C4-2B (cell line): ENCODE measurements around the gene SGMS1.
"Not testable (repeated sequence)": the region's sequence is repeated elsewhere in the genome, so short reads cannot be mapped to it uniquely, and the experiment has no call there.

Experiments used
- H3K27ac ChIP-seq: fragments of 450-650 bp; 2 replicates; pipeline ENCODE4 v1.5.1; 2017
- ZFX ChIP-seq: fragments of 450-650 bp; IDR thresholded peaks from 2 replicates; pipeline ENCODE4 v1.6.1; 2017
- TF ChIP-seq, protein P1 (sequence below): fragments of 450-650 bp; conservative IDR thresholded peaks from 2 replicates; pipeline ENCODE4 v1.5.1; 2017; ENCODE audit warnings: mild to moderate bottlenecking

Gene SGMS1

DNA sequence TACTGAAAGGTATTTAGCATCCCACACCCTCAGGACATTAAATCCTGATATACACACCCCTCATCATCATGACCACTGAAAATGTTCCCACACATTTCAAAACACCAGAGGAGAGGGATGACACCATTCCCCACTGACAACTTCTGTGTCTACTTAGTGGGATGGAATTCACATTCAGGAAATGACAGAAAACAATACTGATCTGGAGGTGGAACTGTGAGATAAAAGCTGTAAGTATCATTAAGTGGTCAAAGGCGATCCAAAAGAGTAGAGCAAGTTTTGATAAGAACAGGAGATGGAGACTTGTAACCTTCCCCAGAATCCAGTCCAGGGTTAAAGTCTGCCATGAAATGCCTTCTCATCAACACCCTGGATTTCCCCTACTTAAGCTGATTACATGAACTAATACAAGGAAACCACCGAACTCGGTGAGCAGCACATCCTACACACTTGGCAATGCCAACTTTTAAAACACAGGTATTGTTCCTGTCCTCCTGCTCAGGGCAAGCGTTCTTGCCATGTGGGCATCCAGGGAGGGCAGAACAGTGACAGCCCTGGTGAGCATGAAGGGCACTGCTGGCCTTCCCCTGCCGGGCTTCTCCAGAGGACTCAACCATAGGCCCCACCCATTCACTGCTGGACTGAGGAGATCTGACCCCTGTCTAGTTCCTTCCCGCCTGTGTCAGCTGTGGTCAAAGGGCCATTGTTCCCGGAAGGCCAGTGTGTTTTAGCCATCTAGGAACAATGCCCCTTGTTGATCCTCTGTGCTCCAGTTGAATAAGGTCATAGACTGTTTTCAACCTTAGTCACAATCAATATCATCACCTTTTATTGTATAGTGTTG is 85.0 kb downstream of the SGMS1 start:
- TF ChIP-seq, protein P1, sequence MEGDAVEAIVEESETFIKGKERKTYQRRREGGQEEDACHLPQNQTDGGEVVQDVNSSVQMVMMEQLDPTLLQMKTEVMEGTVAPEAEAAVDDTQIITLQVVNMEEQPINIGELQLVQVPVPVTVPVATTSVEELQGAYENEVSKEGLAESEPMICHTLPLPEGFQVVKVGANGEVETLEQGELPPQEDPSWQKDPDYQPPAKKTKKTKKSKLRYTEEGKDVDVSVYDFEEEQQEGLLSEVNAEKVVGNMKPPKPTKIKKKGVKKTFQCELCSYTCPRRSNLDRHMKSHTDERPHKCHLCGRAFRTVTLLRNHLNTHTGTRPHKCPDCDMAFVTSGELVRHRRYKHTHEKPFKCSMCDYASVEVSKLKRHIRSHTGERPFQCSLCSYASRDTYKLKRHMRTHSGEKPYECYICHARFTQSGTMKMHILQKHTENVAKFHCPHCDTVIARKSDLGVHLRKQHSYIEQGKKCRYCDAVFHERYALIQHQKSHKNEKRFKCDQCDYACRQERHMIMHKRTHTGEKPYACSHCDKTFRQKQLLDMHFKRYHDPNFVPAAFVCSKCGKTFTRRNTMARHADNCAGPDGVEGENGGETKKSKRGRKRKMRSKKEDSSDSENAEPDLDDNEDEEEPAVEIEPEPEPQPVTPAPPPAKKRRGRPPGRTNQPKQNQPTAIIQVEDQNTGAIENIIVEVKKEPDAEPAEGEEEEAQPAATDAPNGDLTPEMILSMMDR: no peak
- TF ChIP-seq ZFX: no peak
- H3K27ac ChIP-seq: no peak overlapping the region

DNA sequence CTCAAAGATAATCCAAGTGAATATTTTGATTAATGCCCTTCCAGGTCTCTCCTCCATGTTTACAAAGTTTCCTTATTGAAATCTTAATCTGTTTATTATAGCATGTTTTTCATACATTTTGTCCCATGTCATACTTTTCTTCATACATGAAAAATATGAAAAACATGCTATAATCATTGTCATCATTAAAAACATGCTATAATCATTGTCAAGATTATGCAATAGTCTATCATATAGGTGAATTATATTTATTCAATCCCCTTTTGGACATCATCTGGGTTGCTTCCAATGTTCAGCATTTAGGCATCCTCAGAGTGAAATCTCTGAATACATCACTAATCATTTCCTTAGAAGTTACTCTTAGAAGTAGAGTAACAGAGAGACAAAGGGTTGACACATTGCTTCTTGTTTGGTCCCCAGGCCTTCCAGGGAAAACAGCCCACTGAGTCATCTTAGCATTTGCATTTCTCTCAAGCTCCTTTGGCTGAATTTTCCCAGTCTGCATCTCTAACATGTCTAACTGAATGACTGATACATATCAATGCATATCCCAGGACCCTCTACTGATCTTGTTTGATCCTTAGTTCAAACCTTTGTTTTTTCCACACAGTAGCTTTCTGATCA is 87.0 kb downstream of the SGMS1 start:
- no peak overlapping the region for H3K27ac ChIP-seq
- TF ChIP-seq ZFX: no peak
- TF ChIP-seq, protein P1: no peak

DNA sequence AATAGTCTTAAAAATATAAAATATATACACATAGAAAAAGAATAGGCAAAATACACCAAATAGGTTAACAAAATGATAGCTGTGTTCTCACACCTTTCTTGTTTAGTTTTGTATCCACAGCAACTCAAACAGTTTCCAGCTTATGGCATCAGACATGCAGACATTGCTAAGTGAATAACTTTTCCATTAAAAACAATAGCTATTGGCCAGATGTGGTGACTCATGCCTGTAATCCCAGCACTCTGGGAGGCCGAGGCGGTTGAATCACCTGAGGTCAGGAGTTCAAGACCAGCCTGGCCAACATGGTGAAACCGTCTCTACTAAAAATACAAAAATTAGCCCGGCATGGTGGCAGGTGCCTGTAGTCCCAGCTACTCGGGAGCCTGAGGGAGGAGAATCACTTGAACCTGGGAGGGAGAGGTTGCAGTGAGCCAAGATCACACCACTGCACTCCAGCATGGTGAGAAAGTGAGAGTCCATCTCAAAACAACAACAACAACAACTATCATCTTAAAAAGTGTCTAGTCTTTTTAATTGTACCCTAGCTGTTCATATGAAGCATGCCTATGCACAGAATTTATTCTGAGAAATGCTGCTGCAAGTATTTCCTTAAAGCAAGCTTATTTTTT is 88.9 kb downstream of the SGMS1 start:
- H3K27ac ChIP-seq: not testable (repeated sequence)

DNA sequence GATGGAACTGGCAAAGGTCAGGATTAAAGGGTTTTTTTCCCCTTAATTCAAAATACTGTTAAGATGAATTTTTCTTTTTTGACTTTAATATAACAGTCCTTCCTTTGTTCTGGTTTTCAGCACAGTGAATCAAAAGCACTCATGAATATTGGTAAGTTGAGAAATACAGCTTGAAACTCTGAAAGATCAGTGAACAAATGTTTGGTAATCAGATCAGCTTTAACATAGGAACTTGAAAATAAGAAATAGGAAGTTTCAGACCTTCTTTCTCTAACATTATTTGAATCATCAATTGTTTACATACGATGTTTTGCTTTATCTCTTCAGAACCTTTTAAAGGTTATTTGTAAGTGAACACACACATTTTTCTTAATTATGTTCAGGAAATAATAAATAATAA is 90.5 kb downstream of the SGMS1 start:
- TF ChIP-seq, protein P1: no peak
- TF ChIP-seq ZFX: no peak
- H3K27ac ChIP-seq: no peak overlapping the region

DNA sequence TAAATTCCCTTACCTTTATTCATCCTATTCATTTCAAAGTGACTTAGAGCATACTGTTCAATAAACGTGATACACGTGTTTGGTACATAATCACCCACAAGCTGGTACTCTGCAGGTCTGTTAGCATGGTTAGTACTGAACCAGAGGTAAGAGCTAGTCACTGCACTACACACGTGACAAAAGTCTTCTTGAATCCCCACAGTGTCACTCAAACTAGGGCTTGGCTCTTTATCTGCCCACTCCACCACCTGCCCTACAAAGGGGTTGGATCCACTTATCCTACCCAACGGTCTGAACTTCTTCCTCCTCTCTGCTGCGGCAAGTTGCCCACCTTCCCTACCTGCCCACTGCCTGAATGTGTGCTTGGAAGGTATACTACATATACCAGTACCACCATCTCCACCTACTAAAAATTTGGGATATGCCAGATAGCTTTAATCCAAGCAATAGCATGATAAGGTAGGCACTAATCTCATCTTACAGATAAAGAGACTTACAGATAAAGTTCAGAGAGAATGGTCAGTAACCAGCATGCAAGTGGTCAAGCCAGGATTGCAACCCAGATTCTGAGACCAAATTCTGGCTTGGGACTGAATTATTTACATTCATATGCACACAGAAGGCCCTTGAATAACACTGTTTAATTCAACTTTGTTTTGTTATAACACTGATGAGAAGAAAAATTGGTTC is 92.2 kb downstream of the SGMS1 start:
- no peak overlapping the region for H3K27ac ChIP-seq
- TF ChIP-seq, protein P1: no peak
- TF ChIP-seq ZFX: no peak

DNA sequence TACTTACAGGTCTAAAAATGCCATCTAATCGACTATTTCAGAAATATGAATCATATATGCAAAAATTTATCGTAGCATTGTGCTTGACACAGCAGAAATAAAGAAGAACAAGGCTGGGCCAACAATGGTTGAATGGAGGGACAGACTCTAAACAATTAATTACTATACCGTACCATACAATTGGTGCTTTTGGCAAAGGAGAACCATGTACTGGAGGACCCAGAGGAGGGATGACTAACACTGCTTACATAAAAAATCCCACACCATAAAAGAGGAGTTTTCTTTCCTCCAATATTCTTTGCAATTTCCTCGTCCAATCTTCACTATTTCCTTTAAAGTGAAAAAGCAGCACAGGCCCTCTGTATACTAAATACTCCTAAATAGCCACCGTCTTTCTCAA is 94.1 kb downstream of the SGMS1 start:
- H3K27ac ChIP-seq: no peak overlapping the region
- TF ChIP-seq, protein P1: no peak
- TF ChIP-seq ZFX: no peak

DNA sequence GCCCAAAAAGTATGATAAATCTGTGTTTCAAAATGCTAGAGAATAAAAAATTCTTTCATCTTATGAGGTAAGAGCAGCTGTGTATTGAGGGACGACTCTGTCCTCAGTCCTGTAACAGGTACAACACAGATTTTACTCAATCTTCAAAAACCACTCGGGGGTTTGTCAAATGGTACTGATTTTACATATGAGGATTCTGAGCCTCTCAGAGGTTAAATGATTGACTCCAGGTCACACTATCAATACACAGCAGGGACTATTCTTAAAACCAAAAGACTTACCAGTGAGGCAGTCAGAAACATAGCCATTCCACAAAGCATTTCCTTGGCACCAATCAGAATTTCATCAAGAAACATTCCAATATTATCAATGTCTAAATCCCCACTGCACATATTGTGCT is 95.5 kb downstream of the SGMS1 start:
- no peak for TF ChIP-seq ZFX

More for the DNA sequence above, 95.5 kb downstream of the SGMS1 start:
- H3K27ac ChIP-seq: no peak overlapping the region
